ENCODE measurements around the gene GFER.
A peak's percentile ranks its signal among the peaks of the same experiment; 100 is the strongest.

The GFER gene

DNA sequence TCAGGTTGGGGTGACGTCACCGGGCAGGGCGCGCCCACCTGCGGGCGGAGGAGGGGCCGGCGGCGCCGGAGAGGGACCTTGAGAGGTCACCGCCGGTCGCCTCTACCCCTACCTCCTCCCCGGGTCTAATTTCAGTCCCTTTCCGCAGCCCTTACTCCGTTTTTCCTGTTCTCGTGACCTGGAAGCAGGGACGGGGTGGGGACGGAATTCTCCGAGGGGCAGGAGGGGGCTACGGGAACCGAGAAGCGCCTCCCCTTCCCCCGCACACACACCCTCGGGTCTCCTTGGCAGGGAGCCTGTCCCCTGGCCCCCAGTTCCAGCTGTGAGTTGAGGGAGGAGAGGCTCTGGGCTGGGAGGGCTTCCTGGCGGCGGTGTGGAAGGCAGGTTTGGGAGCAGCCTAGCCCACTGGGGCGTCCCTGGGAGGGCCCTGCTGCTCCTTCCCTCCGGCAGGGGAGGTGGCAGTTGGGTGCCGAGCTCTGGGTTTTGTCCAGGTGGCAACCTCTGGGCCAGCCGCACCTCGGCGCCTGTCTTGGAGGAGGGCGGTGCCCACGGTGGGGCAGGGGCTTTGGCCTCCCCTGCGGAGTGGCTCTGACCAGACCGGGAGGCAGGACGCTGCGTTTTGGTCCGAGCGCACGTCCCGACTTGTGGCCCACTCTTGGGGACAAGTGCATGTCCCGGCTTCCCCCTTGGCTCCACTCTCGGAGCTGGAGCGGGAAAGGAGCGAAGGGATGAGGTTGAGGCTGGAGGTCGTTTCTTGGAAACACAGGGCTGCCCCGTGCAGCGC is 6.5 kb downstream of the GFER start:
- DNase-seq (ENCODE audit: low read depth, low spot score) = no peak

DNA sequence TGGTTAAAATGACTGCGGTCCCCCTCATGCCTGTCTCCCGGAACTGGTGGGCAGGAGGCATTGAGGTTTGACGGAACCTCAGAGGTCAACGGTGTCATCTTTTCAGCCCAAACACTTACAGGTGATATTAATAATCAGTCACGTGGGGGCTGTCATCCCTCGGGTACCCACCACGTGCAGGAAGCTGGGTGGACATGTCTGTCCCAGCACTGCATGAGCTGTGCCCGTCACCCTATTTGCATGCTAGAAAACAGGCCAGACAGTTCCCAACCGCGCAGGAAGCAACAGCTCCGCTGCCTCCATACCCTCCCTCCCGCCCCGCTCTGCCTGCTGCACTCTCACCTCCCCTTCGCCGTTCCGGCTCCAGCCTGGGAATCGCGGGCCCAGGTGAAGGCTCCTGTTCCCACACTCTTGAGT is 7.2 kb downstream of the GFER start:
- DNase-seq (ENCODE audit: low read depth, low spot score) = no peak

DNA sequence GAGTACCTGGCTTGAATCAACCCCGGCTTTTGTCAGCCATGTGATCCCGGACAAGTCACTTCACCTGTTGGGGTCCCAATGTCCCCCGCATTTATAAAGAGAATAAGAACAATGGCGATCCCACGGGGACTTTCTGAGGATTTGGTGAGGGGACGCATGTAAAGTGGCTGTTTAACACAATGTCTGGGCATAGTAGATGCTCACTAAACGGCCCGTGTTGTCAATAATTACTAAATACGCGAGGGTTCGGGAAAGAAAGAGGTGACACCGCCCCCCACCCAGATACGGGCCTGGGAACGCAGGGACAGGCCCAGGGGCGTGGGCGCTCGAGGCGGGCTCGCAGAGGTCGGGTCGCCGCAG is 7.6 kb downstream of the GFER start:
- DNase-seq (ENCODE audit: low read depth, low spot score) = no peak

DNA sequence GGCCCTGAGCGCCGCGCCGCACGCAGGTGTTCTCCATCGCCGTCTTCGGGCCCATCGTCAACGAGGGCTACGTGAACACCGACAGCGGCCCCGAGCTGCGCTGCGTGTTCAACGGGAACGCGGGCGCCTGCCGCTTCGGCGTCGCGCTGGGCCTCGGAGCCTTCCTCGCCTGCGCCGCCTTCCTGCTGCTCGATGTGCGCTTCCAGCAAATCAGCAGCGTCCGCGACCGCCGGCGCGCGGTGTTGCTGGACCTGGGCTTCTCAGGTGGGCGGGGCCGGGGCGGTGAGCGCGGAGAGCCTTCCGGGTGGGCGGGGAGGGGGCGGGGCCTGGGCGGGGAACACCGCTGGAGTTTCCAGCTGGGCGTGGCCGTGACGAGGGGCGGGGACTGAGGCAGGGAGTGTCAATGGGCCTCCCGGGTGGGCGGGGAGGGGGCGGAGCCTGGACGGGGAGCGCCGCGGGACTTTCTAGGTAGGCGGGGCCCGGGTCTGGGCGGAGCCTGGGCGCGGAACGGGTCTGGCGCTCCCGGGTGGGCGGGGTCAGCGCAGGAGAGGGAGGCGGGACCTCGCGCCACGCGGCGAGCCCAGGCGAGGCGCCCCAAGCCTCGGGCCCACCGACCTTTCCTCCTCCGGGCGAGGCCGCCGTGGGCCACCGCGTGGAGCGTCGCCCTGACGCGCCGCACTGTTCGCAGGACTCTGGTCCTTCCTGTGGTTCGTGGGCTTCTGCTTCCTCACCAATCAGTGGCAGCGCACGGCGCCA is 8.1 kb downstream of the GFER start:
- peak; percentile 94 for DNase-seq (ENCODE audit: low read depth, low spot score)

DNA sequence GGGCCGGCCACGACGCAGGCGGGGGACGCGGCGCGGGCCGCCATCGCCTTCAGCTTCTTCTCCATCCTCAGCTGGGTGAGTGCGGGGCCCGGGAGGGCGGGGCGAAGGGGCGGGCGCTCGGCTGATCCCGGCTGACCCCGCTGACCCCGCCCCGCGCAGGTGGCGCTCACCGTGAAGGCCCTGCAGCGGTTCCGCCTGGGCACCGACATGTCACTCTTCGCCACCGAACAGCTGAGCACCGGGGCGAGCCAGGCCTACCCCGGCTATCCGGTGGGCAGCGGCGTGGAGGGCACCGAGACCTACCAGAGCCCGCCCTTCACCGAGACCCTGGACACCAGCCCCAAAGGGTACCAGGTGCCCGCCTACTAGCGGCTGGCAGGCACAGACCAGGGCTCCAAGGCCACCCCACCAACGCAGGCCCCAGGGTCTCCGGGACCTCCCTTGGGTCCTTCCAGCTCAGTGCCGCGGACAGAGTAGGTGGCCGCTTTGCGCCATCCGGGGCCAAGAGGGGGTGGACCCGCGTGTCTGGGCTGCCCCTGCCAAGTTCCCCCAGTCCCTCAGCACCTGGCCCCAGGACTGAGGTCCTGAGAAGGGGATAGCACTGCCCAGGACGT is 8.8 kb downstream of the GFER start:
- no peak for DNase-seq (ENCODE audit: low read depth, low spot score)

DNA sequence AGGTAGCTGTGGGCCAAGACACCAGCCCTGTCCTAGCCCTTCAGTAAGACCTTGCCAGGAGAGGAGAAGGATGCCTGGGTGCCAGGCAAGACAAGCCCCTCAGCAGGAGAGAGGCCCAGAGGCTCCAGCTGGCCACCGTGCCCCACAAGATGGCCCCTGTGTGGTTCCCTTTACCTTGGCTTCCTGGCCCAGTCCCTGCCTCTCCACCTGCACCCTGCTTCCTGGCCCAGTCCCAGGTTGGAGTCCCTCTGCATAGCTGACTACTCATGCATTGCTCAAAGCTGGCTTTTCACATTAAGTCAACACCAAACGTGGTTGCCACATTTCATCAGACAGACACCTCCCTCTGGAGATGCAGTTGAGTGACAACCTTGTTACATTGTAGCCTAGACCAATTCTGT is 9.7 kb downstream of the GFER start:
- DNase-seq (ENCODE audit: low read depth, low spot score) = no peak

DNA sequence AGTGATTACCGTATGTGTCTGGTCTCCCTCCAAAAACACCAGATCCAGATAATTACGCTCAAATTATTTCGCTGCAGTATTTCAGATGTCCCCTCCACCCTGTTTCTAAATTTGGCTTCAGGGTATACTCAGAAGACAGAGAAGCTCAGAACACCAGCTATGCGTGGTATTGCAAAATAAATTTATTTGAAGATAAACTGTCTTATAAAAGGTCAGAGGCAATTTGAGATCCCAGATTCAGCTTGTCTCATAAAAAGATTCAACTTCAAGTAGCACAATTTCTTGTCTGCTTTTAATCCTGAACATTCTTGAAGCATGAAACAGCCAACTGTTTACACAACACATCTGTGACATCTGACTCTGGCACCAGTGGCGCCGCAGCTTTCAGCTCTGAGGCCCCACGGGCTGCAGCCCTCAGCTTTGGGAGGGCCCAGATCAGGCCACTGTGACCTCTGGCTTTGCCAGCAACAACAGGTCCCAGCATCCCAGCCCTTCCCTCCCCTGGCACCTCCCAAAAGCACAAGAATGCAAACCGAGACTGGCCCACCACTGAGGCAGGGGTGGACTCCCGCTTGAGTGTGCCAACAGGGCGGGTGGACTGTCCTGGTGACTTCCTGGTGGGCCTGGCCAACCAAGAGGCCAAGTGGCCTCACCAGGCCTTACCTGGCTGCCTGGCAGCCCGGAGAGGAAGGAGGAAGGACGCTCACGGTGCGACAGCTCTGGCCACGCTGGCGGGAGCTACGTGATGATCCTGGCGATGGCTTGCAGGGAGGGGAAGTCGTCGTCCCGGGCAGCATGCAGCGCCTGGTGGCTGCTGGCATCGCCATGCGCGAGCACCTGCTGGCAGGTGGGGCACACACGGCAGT is 13.7 kb downstream of the GFER start:
- no peak for DNase-seq (ENCODE audit: low read depth, low spot score)

DNA sequence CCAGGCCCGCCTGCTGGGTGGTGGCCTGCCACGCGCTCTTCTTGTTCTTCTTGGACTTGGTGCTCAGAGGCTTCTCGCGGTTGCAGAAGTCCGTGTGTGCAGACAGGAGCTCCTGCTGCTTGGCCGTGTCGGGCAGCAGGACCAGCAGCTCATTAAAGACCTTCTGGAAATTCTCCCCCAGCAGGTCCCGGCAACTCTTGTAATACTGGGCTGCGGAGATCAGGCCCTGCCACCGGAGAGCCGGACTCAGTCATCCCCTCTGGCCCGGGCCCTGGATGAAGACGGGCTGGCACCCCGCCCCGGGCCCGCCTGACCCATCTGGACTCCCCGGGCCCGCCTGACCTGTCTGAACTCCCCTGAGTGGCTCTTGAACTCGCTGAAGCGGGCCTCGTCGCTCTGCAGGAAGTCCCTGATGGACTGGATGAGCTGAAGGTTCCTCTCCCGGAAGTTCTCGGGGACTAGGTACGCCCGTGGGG is 14.4 kb downstream of the GFER start:
- DNase-seq (ENCODE audit: low read depth, low spot score) = no peak

DNA sequence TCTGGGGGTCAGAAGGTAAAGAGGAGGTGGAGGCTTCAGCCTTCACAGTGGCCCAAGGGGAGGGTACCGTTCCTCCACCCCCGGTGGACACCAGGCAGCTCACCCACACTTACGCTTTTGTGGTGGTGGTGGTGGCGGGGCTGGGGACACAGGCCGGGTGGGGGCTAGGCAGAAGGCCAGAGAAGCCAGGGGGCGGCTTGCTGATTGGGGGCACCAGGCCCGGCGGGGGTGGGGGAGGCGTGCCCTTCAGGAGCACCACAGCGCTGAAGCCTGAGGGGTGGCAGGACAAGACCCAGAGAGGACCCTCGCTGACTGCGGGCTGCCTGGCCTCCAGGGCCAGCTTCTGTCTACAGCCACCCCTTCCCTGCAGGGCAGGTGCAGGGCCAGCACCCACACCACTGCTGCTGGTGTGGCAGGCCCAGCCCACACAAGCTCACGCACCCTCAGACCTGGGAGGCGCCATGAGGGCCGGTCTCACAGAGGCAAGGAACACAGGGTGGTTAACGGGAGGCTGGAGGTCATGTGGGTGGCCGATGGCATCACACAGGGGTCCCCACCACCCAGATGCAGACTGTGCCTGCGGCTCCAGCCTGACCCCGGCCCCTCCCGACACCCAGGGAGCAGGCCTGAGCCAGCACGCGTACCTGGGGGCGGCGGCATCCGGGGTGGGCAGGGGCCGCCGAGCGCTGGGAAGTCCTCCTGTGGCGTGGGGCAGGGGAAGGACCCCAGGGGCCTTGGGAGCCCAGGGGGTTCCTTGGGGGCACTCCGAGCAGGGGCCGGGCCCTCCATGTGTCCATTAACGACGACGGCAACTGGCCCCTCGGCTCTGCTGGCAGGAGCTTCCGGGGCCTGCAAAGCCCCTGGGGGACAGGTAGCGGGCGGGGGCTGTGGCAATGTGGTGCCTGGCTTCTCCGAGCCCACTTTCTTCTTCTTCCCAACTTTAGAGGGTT is 15.1 kb downstream of the GFER start:
- DNase-seq (ENCODE audit: low read depth, low spot score) = no peak

DNA sequence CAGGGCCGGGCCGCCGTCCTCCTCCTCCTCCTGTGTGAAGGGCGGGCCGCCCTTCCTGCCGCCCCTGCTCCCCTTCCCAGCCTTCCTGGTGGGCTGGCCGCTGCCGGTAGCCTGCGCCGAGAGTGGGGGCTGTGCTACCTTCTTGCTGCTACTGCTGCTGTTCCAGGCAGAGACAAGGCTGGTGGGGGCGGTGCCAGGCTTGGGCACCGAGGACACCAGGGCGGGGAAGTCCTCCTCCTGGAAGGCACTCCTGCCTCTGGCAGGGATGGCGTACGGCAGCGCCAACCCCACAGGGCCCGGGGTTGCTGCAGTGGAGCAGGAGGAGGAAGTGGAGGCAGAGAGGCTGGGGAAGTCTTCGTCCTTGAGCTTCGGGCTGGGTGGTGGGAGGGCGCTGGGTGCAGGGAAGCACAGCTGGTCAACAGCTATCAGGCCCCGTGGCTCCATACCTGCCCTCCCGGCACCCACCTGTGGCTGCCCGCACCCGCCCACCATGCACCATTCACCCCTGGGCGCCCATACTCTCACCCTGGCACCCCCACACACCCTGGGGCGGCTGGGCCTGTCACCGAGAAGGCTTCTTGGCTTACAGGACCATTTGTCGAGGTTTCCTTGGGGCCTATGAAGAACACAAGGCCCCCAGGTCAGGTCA is 16.0 kb downstream of the GFER start:
- DNase-seq (ENCODE audit: low read depth, low spot score) = no peak

DNA sequence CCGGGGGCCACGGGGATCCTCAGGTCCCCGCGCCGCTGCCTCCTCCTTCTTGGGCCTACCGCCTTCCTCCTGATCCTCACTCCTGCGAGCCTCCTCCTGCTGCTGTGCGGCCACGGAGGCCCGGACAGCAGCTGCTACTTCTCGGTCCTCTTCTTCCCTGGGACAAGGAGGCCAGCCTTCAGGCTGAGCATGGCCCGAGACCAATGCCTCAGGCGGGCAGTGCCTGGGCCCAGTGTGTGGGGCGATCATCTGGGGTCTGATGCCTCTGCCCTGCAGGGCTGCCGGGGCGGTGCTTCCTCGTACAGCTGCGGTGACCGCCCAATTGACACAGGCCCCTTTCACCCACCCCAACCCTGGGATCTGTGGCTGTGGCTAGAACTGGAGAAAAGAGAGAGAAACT is 17.0 kb downstream of the GFER start:
- no peak for DNase-seq (ENCODE audit: low read depth, low spot score)

DNA sequence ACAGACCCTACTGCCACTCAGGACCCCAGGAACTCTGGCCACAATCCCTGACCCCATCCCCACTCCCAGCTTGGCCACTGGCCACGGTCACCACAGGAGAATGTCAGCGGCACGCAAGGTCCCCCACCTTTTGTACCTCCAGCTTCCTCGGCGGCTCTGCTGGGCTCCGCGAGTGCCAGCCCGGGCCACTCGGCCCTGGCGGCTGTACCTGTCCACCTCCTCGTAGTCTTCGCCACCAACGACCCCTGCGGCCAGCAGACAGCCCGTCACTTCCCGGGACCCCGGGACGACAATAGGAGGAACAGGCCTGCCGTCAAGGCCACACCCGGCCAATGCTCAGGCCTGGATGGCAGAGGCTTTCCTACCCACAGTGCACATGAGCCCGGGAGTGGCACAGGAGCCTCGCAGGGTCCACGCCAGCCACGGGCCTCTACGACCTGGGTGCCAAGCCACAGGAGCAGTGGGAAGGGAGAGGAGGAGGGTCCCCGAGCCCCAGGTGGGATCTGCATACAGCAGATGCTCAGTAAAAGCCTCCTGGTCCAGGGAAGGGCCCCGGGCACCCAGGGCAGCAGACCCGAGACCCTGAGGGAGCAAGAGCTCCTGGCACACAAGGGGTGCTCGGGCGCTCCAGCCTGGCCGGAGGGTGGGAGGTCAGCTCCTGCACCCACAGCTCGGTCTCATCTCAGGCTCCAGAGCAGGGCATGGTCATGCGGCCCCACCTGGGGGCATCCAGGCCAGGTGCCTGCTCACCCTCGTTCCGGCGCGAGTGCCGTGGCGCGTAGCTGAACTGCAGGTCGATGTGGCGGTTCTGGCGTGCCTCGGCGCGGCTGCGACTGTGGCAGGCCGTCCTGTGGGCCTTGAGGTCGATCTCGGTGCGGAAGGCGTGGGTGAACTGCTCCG is 17.7 kb downstream of the GFER start:
- no peak for DNase-seq (ENCODE audit: low read depth, low spot score)

DNA sequence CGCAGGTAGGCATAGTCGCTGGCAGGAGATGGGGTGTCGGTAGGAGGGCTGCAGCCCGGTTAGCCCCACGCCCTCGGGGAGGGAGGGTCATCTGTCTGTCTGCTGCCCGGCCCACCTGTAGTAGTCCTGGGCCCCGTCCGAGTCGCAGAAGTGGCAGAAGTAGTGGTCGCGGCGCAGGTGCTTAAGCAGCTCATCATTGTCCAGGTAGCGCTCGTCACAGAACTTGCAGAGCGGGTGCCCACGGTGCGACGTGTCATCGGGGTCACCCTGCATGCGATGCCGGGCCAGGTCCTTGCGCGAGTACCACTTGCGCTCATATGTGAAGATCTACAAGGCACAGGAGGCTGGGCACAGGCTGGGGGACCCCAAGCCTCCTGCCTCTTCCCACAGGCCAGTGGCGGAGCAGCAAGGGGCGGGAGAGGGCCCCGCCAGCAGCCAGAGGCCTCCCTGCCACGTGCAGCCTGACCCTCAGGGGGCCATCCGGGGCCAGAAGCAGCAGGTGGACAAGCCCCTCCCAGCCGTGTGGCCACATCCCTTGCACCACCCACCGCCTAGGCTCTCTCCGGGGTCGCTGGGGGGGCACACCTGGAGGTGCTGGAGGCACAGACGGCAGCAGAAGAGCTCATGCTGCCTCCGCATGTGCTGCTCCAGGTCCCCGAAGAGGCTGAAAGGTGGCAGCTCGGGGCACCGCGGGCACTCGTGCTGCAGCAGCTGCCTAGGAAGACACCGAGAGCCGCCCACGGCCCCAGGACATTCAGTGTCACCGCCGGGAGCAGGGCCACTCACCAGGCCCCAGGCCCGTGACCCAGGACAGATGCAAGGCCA is 18.6 kb downstream of the GFER start:
- no peak for DNase-seq (ENCODE audit: low read depth, low spot score)

DNA sequence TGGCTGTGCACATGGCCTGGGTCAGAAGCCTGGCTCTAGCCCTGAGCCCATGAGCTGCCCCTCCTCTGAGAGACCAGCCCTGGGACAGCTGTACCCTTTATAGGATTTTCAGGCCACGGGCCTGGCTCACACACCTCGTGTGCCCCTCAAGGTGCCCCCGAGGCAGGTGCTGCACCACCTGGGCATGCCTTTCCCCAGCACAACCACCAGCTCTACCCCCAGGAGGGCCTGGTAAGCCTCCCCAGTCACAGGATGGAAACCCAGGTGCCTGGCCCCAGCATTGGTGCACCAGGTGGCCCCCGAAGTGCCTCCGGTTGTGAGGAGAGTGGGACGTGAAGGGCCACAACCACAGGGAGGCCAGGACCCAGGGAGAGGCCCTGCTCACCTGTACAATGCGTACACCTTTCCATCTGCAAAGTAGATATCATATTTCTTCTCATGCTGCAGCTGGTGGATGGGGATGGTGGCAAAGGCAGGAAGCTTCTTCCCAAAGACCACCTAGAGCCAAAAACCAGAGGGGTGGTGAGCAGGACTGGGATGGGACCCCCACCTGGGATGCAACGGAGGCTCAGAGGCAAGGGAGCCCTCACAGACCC is 19.3 kb downstream of the GFER start:
- DNase-seq (ENCODE audit: low read depth, low spot score) = no peak

DNA sequence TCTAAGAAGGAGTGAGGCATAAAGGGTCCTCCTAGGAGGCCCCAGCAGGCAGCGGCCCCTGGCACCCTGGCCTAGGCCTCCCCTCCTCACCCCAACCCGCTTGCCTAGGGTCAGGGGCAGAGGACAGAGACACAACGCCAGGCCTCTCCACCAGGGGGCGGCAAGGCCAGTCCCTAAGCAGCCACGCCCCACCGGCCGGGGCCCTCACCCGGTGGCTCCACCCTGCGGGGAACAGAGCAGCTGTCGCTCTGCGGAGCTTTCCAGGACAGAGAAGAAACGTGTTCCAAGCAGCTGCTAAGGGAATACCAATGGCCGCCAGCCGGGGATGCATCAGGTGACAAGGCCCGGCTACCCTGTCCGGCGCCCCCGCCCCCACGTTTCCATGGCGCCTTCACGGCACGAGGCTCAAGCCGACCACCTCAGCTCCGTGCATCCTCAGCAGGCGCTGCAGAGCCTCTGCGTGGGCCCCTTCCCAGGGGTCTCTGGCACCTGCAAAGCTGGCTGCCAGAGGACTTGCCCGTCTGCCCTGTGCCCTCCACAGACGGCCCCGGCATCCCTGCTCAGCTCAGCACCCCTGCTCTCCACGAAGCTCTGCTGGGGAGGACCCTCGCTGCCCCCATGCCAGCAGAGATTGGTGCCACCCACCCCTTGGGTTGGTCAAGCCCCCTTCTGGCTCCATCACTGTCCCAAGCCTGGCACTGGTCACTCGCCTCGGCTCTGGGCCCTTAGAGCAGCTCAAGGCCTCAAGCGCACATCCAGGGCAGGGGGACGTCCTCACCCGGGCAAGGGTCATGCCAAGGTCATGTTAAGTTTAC is 20.0 kb downstream of the GFER start:
- peak; percentile 71 for DNase-seq (ENCODE audit: low read depth, low spot score)

DNA sequence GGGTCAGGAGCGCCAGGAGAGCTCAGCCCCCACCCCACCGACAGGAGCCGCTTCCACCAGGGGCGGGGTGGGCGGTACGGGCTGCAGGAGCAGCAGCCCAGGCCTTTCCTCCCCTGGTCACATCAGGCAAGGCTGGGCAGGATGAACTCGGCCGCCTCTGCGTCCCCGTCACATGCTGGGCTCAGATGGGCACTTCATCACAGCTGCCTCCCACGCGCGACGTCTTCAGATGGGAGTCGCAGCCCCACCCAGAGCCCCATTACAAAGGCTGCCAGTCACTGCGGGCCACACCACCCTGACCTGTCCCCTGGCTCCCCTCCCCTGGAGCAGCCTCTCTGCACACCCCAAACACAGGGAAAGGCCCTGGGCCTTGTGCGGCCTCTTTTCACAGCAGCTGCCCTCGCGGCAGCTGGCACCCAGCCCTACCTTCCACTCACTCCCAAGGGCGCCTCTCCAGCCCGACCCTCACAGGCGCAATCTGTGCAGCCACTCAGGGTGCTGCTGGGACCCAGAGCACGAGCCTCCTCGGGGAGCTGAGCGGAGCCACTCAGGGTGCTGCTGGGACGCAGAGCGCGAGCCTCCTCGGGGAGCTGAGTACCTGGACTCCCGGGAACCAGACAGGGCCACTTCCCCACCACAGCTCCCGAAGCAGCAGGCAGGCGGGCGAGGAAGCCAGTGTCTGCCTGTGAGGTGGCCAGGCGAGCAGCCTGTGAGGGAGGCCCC is 21.0 kb downstream of the GFER start:
- DNase-seq (ENCODE audit: low read depth, low spot score) = no peak

Measured in activated CD4-positive, CD25-positive, alpha-beta regulatory T cell treated with anti-CD3 and anti-CD28 coated beads, Interleukin-2, amount 50 U/mL, for 16 hours (primary cell).